Endothelial cell of umbilical vein (primary cell): ENCODE data around the gene PABPN1. TPM values are rescaled to one million over a fixed set of nuclear protein-coding genes. Genes with fewer than 3 reads are reported as not detected.

Experiments used
- BruUV-seq: library from RNA; stranded (reverse); fragments of 400-500 nt; replicated peaks from 2 replicates; lab custom pipeline; 2021; lab: Mats Ljungman, UMichigan
- CTCF ChIA-PET: fragments of 300-600, 350-600 bp; sonication (Branson Sonifier 250); formaldehyde crosslinking; loops from one replicate; lab custom pipeline; 2021; ENCODE audit warnings: antibody characterized with exemption, inconsistent platforms; lab: Charles Lee
- POLR2A ChIA-PET: fragments of 300-600, 350-600 bp; sonication (Branson Sonifier 250); formaldehyde crosslinking; loops from one replicate; lab custom pipeline; 2021; ENCODE audit warnings: antibody characterized with exemption, inconsistent platforms; lab: Charles Lee
- DNase-seq: peaks from one replicate; pipeline ENCODE4 v3.0.0-alpha.2; 2011; ENCODE audit warnings: low read depth, low spot score
- FAIRE-seq: peaks from 2 replicates; lab custom pipeline; 2011; peaks lifted over from hg19 to GRCh38; lab: Jason Lieb, UNC
- H2AFZ ChIP-seq: 2 replicates; pipeline ENCODE4 v1.6.0; 2012; ENCODE audit warnings: low read depth, low read length, control low read depth, inconsistent platforms
- H3K27ac ChIP-seq: 2 replicates; pipeline ENCODE4 v1.5.1; 2011; ENCODE audit warnings: low read depth, mild to moderate bottlenecking, control low read depth, low read length, moderate library complexity; ENCODE audit not compliant: insufficient read depth
- H3K27me3 ChIP-seq, 2 experiments: 2 replicates each; pipeline versions ENCODE4 v1.6.0 to v1.6.1; 2011; ENCODE audit warnings: low read length in 2 of 2, mixed read lengths in 1 of 2; ENCODE audit not compliant: control insufficient read depth in 2 of 2, insufficient read depth in 2 of 2
- H3K36me3 ChIP-seq, 2 experiments: 2 replicates in 1 of 2; 3 replicates in 1 of 2; pipeline ENCODE4 v1.5.1; 2011; ENCODE audit warnings: low read length in 2 of 2, mild to moderate bottlenecking in 1 of 2, moderate library complexity in 1 of 2; ENCODE audit not compliant: control insufficient read depth in 2 of 2, insufficient read depth in 2 of 2; ENCODE audit errors: extremely low read depth in 1 of 2
- H3K4me1 ChIP-seq: 3 replicates; pipeline ENCODE4 v1.5.1; 2011; ENCODE audit warnings: mild to moderate bottlenecking, low read length; ENCODE audit not compliant: control insufficient read depth, insufficient read depth; ENCODE audit errors: extremely low read depth
- H3K4me2 ChIP-seq: 2 replicates; pipeline ENCODE4 v1.6.1; 2011; ENCODE audit warnings: low read length, control low read depth, mixed read lengths; ENCODE audit not compliant: insufficient read depth
- H3K4me3 ChIP-seq, 3 experiments: fragments of 200-600 bp in 1 of 3; sonication (generic), shearing (Covaris generic) in 1 of 3; replicated peaks in 1 of 3; 2 replicates each; pipeline ENCODE4 v1.5.1; 2011 to 2016; ENCODE audit warnings: control low read depth in 3 of 3, low read length in 3 of 3, mild to moderate bottlenecking in 2 of 3, inconsistent platforms in 1 of 3, low read depth in 1 of 3, moderate library complexity in 1 of 3; ENCODE audit not compliant: insufficient read depth in 1 of 3
- H3K79me2 ChIP-seq: 2 replicates; pipeline ENCODE4 v1.6.0; 2012; ENCODE audit warnings: low read length, inconsistent platforms; ENCODE audit not compliant: control insufficient read depth, insufficient read depth
- H3K9ac ChIP-seq: replicated peaks from 2 replicates; pipeline ENCODE3; 2011; ENCODE audit warnings: low read length, control low read depth; ENCODE audit not compliant: insufficient read depth; ENCODE audit errors: extremely low read depth
- H3K9me1 ChIP-seq: replicated peaks from 3 replicates; pipeline ENCODE4 v1.6.0; 2011; ENCODE audit warnings: mild to moderate bottlenecking, low read length; ENCODE audit not compliant: control insufficient read depth, insufficient read depth; ENCODE audit errors: extremely low read depth
- H3K9me3 ChIP-seq: replicated peaks from 2 replicates; pipeline ENCODE4 v1.5.1; 2012; ENCODE audit warnings: low read length, inconsistent platforms; ENCODE audit not compliant: control insufficient read depth, insufficient read depth
- H4K20me1 ChIP-seq: replicated peaks from 2 replicates; pipeline ENCODE3; 2011; ENCODE audit warnings: mild to moderate bottlenecking, low read length; ENCODE audit not compliant: control insufficient read depth, insufficient read depth; ENCODE audit errors: extremely low read depth
- EZH2 ChIP-seq: IDR thresholded peaks from 2 replicates; pipeline ENCODE4 v1.6.1; 2012; ENCODE audit warnings: borderline replicate concordance, low read depth, mild to moderate bottlenecking, moderate library complexity, low read length, inconsistent platforms; ENCODE audit not compliant: severe bottlenecking
- FOS ChIP-seq: IDR thresholded peaks from 2 replicates; pipeline ENCODE4 v1.6.1; 2011; ENCODE audit warnings: mild to moderate bottlenecking, low read length, moderate library complexity, borderline replicate concordance; ENCODE audit not compliant: insufficient read depth
- GATA2 ChIP-seq: IDR thresholded peaks from 2 replicates; pipeline ENCODE4 v1.7.0; 2011; ENCODE audit warnings: low read depth, mild to moderate bottlenecking, moderate library complexity, mixed read lengths, low read length; ENCODE audit not compliant: insufficient read length, insufficient read depth
- JUN ChIP-seq: IDR thresholded peaks from 2 replicates; pipeline ENCODE4 v1.6.1; 2011; ENCODE audit warnings: borderline replicate concordance, low read depth; ENCODE audit not compliant: insufficient read length, insufficient read depth
- MAX ChIP-seq: IDR thresholded peaks from 2 replicates; pipeline ENCODE4 v1.6.1; 2011; ENCODE audit not compliant: insufficient read depth, insufficient read length
- MYC ChIP-seq: IDR thresholded peaks from one replicate; pipeline ENCODE4 v1.6.1; 2011; ENCODE audit warnings: mild to moderate bottlenecking, low read depth, low read length
- POLR2A ChIP-seq: IDR thresholded peaks from 2 replicates; pipeline ENCODE4 v1.6.1; 2012; ENCODE audit warnings: low read depth, mild to moderate bottlenecking, control low read depth, low read length
- POLR2AphosphoS5 ChIP-seq: IDR thresholded peaks from 2 replicates; pipeline ENCODE4 v1.6.1; 2012; ENCODE audit warnings: low read depth, mild to moderate bottlenecking, control low read depth, low read length, moderate library complexity; ENCODE audit not compliant: insufficient read depth
- dilution Hi-C: fragments of 300-500 bp; cut with MboI; formaldehyde crosslinking; loops from one replicate; pipeline ENCODE4 v1.15.0; 2019; ENCODE audit warnings: low sequenced_read_pairs; ENCODE audit not compliant: extremely low pct_ligation_motif_present
- intact Hi-C: fragments of 100-400 bp; cut with micrococcal nuclease; formaldehyde crosslinking; loops from one replicate; pipeline ENCODE4 v1.10.0; 2022
- polyA plus RNA-seq, 4 experiments: library from polyadenylated mRNA; depleted of rRNA in 3 of 4; stranded (reverse) in 3 of 4; unstranded in 1 of 4; fragments of >200 nt; gene quantifications; 2 replicates each; pipeline versions ENCODE4 v1.2.1 to v1.2.3, GENCODE V29; 2011 to 2012; ENCODE audit warnings: missing spikeins in 1 of 4
- total RNA-seq: library from RNA; stranded (reverse); gene quantifications from 2 replicates; pipeline ENCODE4 v1.2.3, GENCODE V29; 2021
- TF ChIP-seq, protein P1 (sequence below), 2 donors: IDR thresholded peaks; 1 replicate in 1 of 2; 2 replicates in 1 of 2; pipeline ENCODE4 v1.5.1; 2011; ENCODE audit warnings: low read length in 2 of 2, mild to moderate bottlenecking in 2 of 2, moderate library complexity in 2 of 2, control low read depth in 1 of 2, inconsistent platforms in 1 of 2, low read depth in 1 of 2; ENCODE audit not compliant: insufficient read depth in 1 of 2; ENCODE audit errors: extremely low read depth in 1 of 2

Gene PABPN1
- total and polyA plus RNA-seq, 2 donors (not counting 3 experiments of a cell fraction or from before 2014, with no cell fraction given): 231 TPM

DNA sequence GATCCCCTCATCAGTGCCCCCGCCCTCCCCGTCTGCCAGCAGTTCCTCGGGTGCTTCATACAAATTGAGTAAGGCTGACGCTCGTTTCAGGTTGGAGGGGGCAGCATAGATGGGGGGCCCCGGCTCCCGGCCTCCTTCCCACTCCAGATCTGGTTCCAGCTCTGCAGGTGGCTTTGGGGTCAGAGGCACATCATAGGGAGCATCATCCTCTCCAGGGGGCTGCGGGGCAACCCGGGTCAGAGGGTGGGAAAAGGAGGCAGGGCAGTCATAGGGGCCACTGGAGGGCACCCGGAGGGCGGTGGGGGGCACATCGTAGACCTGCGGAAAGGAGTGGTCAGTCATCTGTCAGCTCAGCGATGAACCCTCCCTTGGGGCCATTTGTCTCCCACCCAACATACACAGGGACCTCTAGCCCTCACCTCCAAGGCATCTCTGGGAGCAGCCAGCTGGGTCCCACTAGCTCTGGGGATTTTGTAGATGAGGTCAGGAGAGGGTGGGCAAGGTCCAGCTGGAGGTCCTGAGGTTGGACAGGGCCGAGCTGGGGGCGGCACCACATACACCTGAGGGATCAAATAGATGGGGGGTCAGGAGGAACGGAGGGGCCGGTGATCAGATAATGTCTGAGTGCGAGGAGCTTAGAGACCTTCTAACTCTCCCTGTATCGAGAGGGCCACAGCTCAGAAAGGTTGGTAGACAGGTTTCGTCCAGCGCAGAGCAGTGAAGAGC lies 38.6 kb downstream of the PABPN1 start:
- no peak overlapping the region for H3K9ac ChIP-seq
- CTCF ChIA-PET: interaction anchor here (0.5 to 1.6 kb wide), 5 partner anchors 14 to 150 kb away, joined by 3 to 4 read pairs (median 4); no protein-coding TSS in a partner anchor
- H3K79me2 ChIP-seq: no peaks in the 10 kb centered on the region
- DNase-seq: no peak
- no TSS peak for BruUV-seq
- no peaks in the 10 kb centered on the region for H4K20me1 ChIP-seq
- POLR2A ChIA-PET: no interaction called here
- no peaks in the 10 kb centered on the region for H3K36me3 ChIP-seq
- H3K4me1 ChIP-seq: no peaks in the 10 kb centered on the region
- H3K9me1 ChIP-seq: no peaks in the 10 kb centered on the region
- dilution Hi-C loops: no loop called here
- H3K27me3 ChIP-seq: peaks cover 16 to 19% of the 10 kb centered on the region in 2 experiments
- FAIRE-seq: no peak
- TF ChIP-seq POLR2A (no peak), MAX (no peak), FOS (no peak), GATA2 (no peak), EZH2 (no peak), JUN (no peak), POLR2AphosphoS5 (no peak), MYC (no peak)
- TF ChIP-seq, protein P1, sequence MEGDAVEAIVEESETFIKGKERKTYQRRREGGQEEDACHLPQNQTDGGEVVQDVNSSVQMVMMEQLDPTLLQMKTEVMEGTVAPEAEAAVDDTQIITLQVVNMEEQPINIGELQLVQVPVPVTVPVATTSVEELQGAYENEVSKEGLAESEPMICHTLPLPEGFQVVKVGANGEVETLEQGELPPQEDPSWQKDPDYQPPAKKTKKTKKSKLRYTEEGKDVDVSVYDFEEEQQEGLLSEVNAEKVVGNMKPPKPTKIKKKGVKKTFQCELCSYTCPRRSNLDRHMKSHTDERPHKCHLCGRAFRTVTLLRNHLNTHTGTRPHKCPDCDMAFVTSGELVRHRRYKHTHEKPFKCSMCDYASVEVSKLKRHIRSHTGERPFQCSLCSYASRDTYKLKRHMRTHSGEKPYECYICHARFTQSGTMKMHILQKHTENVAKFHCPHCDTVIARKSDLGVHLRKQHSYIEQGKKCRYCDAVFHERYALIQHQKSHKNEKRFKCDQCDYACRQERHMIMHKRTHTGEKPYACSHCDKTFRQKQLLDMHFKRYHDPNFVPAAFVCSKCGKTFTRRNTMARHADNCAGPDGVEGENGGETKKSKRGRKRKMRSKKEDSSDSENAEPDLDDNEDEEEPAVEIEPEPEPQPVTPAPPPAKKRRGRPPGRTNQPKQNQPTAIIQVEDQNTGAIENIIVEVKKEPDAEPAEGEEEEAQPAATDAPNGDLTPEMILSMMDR (IDR thresholded peaks at IDR 0.05; ENCODE audit: extremely low read depth in 1 of 2, insufficient read depth in 1 of 2, low read depth in 1 of 2, low read length in 2 of 2): no peak
- intact Hi-C loops: no loop called here
- no peak overlapping the region for H3K4me3 ChIP-seq
- no peak overlapping the region for H3K27ac ChIP-seq
- no peak overlapping the region for H2AFZ ChIP-seq
- H3K4me2 ChIP-seq: no peak overlapping the region
- H3K9me3 ChIP-seq: no peaks in the 10 kb centered on the region
